Measurements from ENCODE around the gene EIF5A.
A peak's percentile ranks its signal among the peaks of the same experiment; 100 is the strongest.

The EIF5A gene

GRCh38 chr17:7306911-7307685 is at the start of gene EIF5A:
TSS of gene EIF5A (plus strand) at chr17:7307628. CDS start at chr17:7309636, 2,008 bp downstream.
- peak within 1 kb of the TSS; percentile 96 for H3K27ac ChIP-seq
- DNase-seq (ENCODE audit: low read depth, low spot score), result peak; percentile 97

- DNase-seq (ENCODE audit: low read depth, low spot score), result peak; percentile 77
- H3K27ac ChIP-seq, result peak overlapping the region; percentile 99
Measured at GRCh38 chr17:7258731-7259554, 48.5 kb upstream of the EIF5A start.

DNA sequence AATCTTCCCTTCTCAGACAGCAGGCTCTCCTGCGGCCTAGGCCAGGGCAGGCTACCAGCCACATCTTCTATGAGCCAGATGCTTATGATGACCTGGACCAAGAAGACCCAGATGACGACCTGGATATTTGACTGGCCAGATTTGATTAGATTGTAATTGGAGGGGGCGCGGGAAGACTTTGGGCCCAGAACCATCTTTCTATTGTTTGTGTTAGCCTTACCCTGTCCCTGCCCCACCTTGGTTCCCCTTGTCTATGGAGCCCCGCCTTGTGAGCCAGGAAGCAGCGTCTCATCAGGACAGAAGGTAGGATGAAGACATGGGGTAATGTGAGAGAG is 47.9 kb upstream of the EIF5A start:
- no peak for DNase-seq (ENCODE audit: low read depth, low spot score)
- peak overlapping the region; percentile 99 for H3K27ac ChIP-seq

DNA sequence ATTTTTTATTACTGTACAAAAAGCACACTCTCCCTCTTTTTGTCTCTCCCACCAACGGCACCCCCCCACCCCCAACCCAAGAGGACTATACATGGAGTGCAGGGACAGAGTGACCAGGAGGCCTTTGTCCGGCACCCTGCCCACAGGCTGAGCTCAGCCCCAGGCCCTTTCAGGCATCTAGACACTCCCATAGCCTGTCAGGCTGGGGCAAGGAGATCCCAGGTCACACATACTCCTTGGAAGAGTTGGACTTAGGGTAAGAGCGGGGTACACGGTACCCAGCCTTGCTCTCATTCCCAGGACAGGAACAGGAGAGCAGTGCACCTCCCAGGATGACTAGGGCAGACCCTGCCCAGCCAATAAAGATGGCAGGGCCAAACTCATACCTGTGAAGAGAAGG is 47.3 kb upstream of the EIF5A start:
- DNase-seq (ENCODE audit: low read depth, low spot score), result no peak
- H3K27ac ChIP-seq, result peak overlapping the region; percentile 99

- DNase-seq (ENCODE audit: low read depth, low spot score), result no peak
Measured at GRCh38 chr17:7260651-7261378, 46.6 kb upstream of the EIF5A start.

GRCh38 chr17:7261379-7262191 is 45.8 kb upstream of the EIF5A start:
- peak overlapping the region; percentile 99 for H3K27ac ChIP-seq
- DNase-seq (ENCODE audit: low read depth, low spot score), result no peak

More at GRCh38 chr17:7260651-7261378, 46.6 kb upstream of the EIF5A start:
- H3K27ac ChIP-seq, result peak overlapping the region; percentile 99

DNA sequence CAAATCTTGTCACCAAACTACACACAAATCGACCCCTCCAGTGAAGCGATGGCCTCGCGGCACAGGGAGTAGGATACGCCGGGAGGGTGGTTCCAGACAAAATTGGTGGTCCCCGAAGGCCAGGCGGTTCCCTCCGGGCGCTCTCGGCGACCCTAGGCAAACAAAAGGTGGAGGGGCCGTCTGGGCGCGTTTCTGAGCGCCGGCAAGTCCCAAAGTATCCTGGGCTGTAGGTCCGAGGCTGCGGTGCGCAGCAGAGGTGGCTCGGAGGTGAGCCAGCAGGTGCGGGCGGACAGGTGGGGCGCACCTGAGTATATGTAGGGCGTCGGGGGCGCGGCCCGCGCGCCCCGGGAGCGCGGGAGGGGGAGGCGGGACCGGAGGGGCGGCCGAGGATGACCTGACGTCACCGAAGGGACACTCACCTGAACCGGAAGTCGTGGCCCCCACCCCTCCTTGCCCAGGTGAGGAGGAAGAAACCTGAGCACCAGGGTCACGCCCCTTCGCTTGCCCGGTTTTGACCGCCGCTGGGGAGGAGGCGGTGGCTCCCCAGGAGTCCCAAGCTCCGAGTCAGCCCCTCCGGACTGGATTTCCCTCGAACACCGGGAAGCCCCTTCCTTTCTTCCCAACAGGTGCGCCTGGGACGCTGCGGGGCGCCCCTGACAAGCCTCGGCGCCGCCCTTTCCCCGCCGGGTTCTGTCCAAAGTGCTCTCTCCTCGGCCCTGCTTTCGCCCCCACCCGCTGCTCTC is 45.1 kb upstream of the EIF5A start, which contains the start of gene CLDN7:
TSS of gene CLDN7 (minus strand) at position 287 of the 743 bp plus-strand sequence. CDS start 435 bp downstream, outside the sequence.
- DNase-seq (ENCODE audit: low read depth, low spot score), result no peak

DNA sequence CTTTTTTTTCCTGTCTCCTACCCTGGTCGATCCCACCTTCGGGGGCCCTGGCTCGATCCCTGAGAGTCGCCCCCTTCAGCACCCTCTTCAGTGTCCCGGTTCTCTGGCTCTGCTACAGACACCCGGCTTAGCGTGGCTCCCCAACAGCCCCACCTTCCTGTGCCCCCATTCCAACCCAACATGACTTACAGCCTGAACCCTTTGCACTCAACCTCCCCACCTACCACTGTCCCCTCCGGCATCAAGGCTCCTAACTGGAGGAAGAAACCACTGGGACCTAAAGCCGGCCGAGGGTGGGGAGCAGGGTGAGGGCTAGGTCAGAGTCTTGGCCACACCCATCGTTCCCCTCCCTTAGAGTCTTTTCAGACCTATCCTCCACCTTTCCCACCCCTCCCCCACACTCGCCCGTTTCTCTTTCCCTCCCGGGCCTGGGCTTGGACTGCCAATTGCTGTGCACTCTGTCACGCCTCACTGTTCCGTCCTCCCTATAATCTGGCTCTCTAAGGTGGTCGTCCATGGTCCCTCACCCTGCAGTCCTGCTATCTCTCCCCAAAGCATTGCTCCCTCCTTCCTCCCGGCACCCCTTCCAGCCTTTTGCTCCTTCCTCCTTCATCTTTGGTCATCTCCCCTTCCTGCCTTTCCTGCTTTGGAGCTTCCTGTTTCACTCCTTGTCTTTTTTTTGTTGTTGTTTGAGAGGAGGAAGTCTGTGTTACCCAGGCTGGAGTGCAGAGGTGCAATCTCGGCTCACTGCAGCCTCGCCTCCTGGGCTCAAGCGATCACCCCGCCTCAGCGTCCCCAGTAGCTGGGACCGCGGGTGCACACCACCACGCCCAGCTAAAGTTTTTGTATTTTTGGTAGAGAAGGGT is 44.3 kb upstream of the EIF5A start:
- DNase-seq (ENCODE audit: low read depth, low spot score), result no peak
- peak overlapping the region; percentile 99 for H3K27ac ChIP-seq

More for the DNA sequence above, 45.1 kb upstream of the EIF5A start, which contains the start of gene CLDN7:
- peak within 1 kb of the TSS; percentile 99 for H3K27ac ChIP-seq

GRCh38 chr17:7263801-7264078 is 43.7 kb upstream of the EIF5A start:
- DNase-seq (ENCODE audit: low read depth, low spot score), result no peak
- H3K27ac ChIP-seq, result peak overlapping the region; percentile 99

DNA sequence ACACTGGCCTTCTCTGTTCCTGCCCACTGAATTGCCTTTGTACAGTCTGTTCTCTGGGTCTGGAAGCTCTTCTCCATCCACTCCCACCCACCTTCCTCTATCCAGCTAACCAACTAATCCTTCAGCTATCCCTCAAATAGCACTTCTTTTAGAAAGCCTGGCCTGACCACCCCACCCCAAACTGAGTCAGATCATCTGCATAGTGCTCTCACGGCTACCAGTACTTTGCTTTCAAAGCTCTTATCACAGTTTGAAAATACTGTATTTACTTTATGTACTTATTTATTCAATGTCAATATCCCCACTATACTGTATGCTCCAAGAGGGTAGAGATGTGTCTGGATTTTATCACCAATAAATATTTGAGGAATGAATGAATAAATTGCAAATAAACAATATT is 40.6 kb upstream of the EIF5A start:
- peak overlapping the region; percentile 99 for H3K27ac ChIP-seq
- DNase-seq (ENCODE audit: low read depth, low spot score), result no peak

GRCh38 chr17:7279448-7279847 is 28.0 kb upstream of the EIF5A start:
- DNase-seq (ENCODE audit: low read depth, low spot score), result no peak
- H3K27ac ChIP-seq, result peak overlapping the region; percentile 66

DNA sequence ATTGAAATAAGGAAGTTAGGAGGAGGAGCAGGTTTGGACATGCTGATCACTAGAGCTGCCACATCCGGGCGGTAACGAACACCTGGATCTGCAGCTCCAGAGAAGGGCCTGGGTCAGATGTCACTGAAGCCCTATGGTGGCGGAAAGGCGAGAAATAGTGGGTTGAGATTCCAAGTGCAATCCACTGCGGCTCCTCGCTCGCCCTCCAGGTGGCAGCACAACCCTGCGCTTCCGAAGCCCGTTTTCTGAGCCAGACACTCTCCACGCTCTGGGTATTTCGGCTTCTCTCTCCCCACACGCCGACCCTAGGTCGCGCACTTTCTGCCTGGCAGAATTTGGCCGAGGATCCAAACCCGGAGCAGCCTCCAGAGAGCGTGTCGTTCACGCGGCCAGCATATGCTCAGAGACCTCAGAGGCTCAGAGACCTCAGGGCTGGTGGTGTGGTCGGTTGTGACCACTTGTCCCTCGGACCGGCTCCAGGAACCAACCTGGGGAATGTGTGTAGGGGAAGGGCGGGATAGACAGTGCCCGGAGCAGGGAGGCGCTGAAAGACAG is 26.8 kb upstream of the EIF5A start:
- H3K27ac ChIP-seq, result peak overlapping the region; percentile 66
- DNase-seq (ENCODE audit: low read depth, low spot score), result no peak

GRCh38 chr17:7281074-7281952 is 26.1 kb upstream of the EIF5A start, which contains the start of gene SLC2A4:
TSS of gene SLC2A4 (plus strand) at chr17:7281718. CDS start at chr17:7281935, 217 bp downstream.
- H3K27ac ChIP-seq, result peak within 1 kb of the TSS; percentile 66
- DNase-seq (ENCODE audit: low read depth, low spot score), result peak; percentile 55

DNA sequence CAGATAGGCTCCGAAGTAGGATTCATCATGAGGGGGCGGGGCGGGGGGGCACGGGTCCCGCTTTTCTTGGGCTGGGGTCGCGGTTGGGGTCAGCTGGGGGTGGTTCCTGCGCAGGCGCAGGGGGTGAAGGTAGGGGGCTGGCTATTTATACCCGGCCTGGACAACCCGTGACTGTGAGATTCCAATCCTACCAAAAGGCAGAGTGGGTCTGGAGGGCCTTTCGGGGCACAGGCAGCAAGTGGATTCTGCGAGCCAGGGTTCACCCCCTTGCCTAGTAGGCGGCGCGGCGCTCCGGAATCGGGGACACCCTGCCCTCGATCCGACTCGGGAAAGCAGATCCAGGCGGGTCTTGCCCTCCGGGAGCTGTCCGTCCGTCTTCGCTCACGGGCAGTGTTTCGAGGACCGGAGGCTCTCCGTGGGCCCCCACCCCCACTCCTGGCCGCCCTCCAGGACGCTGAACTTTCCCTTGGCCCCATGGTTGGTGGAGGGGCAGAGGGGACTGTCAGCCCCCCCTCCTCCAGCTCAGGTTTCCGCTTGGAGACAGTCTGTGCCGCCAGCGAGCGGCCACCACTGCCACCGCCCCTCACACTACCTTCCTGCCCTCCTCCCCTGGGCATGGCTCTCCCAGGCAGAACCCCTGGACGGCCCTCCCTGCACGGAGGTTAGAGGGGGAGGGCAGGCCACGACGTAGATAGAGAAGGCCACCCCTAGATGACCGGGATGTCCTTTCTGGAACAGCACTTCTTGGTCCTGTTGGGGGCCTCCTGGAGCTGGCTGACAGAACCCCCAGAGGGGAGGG is 25.3 kb upstream of the EIF5A start:
- H3K27ac ChIP-seq, result no peak overlapping the region
- no peak for DNase-seq (ENCODE audit: low read depth, low spot score)

GRCh38 chr17:7282752-7283321 is 24.6 kb upstream of the EIF5A start:
- no peak for DNase-seq (ENCODE audit: low read depth, low spot score)

More at GRCh38 chr17:7282752-7283321, 24.6 kb upstream of the EIF5A start:
- H3K27ac ChIP-seq, result no peak overlapping the region

All from epithelial cell of prostate (primary cell).